ENCODE results near the gene TRIM62. TPM values are rescaled to one million over a fixed set of nuclear protein-coding genes. Genes with fewer than 3 reads are reported as not detected.
A peak's percentile ranks its signal among the peaks of the same experiment; 100 is the strongest.

TRIM62 gene
- 10 to 100 TPM in 1 of 2 donors, 1 to 10 TPM in 1; 8.7 to 15.0 TPM for total RNA-seq

- ATAC-seq (peak; percentile 78 to 83), DNase-seq (ENCODE audit: low spot score) (peak; percentile 83)
- H3K4me1 Mint-ChIP-seq (ENCODE audit: low read depth in 2 of 2): peaks cover 32 to 33% of the 10 kb centered on the region in 2 donors
- no peaks in the 10 kb centered on the region for H3K36me3 Mint-ChIP-seq
- H3K27ac Mint-ChIP-seq: peak within 1 kb of the TSS; percentile 42 to 45
- H3K4me3 Mint-ChIP-seq: peak within 1 kb of the TSS; percentile 87
- H3K9me3 Mint-ChIP-seq: no peaks in the 10 kb centered on the region
- peaks cover 15% of the 10 kb centered on the region in 2 donors for H3K27me3 Mint-ChIP-seq
These were observed at the start of gene TRIM62 for GRCh38 chr1:33181921-33182341. TRIM62 (minus strand) TSS chr1:33182043; CDS start chr1:33181432, 611 bp downstream.

GRCh38 chr1:33231166-33231565, 49.3 kb upstream of the TRIM62 start:
- ATAC-seq: no peak
- Mint-ChIP-seq H3K27ac (no peak overlapping the region), H3K27me3 (peaks cover 16% of the 10 kb centered on the region in 2 donors), H3K9me3 (no peaks in the 10 kb centered on the region), H3K4me3 (no peak overlapping the region), H3K36me3 (no peaks in the 10 kb centered on the region), H3K4me1 (ENCODE audit: low read depth in 2 of 2) (no peaks in the 10 kb centered on the region)
- no peak for DNase-seq (ENCODE audit: low spot score)

- no peak overlapping the region for H3K27ac Mint-ChIP-seq
- no peak for ATAC-seq
- peaks cover 12% of the 10 kb centered on the region for H3K36me3 Mint-ChIP-seq
- H3K27me3 Mint-ChIP-seq: peaks cover 16 to 22% of the 10 kb centered on the region in 2 donors
- DNase-seq (ENCODE audit: low spot score): no peak
- no peaks in the 10 kb centered on the region for H3K9me3 Mint-ChIP-seq
- no peak overlapping the region for H3K4me3 Mint-ChIP-seq
- no peaks in the 10 kb centered on the region for H3K4me1 Mint-ChIP-seq (ENCODE audit: low read depth in 2 of 2)
These were observed 47.2 kb upstream of the TRIM62 start for GRCh38 chr1:33228935-33229487.

- H3K4me3 Mint-ChIP-seq: no peak overlapping the region
- H3K9me3 Mint-ChIP-seq: peaks cover 3% of the 10 kb centered on the region
- H3K4me1 Mint-ChIP-seq (ENCODE audit: low read depth in 2 of 2): no peaks in the 10 kb centered on the region
- peaks cover 21 to 22% of the 10 kb centered on the region in 2 donors for H3K27me3 Mint-ChIP-seq
- no peak overlapping the region for H3K27ac Mint-ChIP-seq
- no peak for DNase-seq (ENCODE audit: low spot score)
- H3K36me3 Mint-ChIP-seq: peaks cover 19% of the 10 kb centered on the region
- no peak for ATAC-seq
These were observed 43.7 kb upstream of the TRIM62 start for GRCh38 chr1:33225586-33225985.

- Mint-ChIP-seq H3K4me1 (ENCODE audit: low read depth in 2 of 2) (no peaks in the 10 kb centered on the region), H3K4me3 (no peak overlapping the region), H3K27me3 (peaks cover 18 to 20% of the 10 kb centered on the region in 2 donors), H3K27ac (no peak overlapping the region), H3K9me3 (peaks cover 3% of the 10 kb centered on the region), H3K36me3 (peaks cover 19% of the 10 kb centered on the region)
- no peak for DNase-seq (ENCODE audit: low spot score)
- ATAC-seq: no peak
These were observed 42.4 kb upstream of the TRIM62 start for GRCh38 chr1:33224166-33224707.

- Mint-ChIP-seq H3K27ac (no peak overlapping the region), H3K9me3 (peaks cover 3% of the 10 kb centered on the region), H3K4me1 (ENCODE audit: low read depth in 2 of 2) (peaks cover 3 to 5% of the 10 kb centered on the region in 2 donors), H3K4me3 (no peak overlapping the region), H3K27me3 (peaks cover 6 to 8% of the 10 kb centered on the region in 2 donors), H3K36me3 (peaks cover 19% of the 10 kb centered on the region)
- DNase-seq (ENCODE audit: low spot score): no peak
- no peak for ATAC-seq
These were observed 40.5 kb upstream of the TRIM62 start for GRCh38 chr1:33222381-33222780.

GRCh38 chr1:33221385-33221758, 39.5 kb upstream of the TRIM62 start:
- peaks cover 6 to 8% of the 10 kb centered on the region in 2 donors for H3K27me3 Mint-ChIP-seq
- DNase-seq (ENCODE audit: low spot score) (no peak), ATAC-seq (no peak)
- H3K9me3 Mint-ChIP-seq: peaks cover 3% of the 10 kb centered on the region
- H3K36me3 Mint-ChIP-seq: peaks cover 19% of the 10 kb centered on the region
- no peak overlapping the region for H3K27ac Mint-ChIP-seq
- peaks cover 3 to 5% of the 10 kb centered on the region in 2 donors for H3K4me1 Mint-ChIP-seq (ENCODE audit: low read depth in 2 of 2)
- no peak overlapping the region for H3K4me3 Mint-ChIP-seq

- H3K27ac Mint-ChIP-seq: no peak overlapping the region
- peaks cover 19% of the 10 kb centered on the region for H3K36me3 Mint-ChIP-seq
- peaks cover 3 to 5% of the 10 kb centered on the region in 2 donors for H3K4me1 Mint-ChIP-seq (ENCODE audit: low read depth in 2 of 2)
- DNase-seq (ENCODE audit: low spot score) (no peak), ATAC-seq (peak in 1 of 2 donors; percentile 17)
- H3K27me3 Mint-ChIP-seq: peaks cover 6 to 8% of the 10 kb centered on the region in 2 donors
- peaks cover 3% of the 10 kb centered on the region for H3K9me3 Mint-ChIP-seq
- no peak overlapping the region for H3K4me3 Mint-ChIP-seq
These were observed 39.0 kb upstream of the TRIM62 start for GRCh38 chr1:33220676-33221384.

GRCh38 chr1:33219886-33220661, 38.2 kb upstream of the TRIM62 start:
- Mint-ChIP-seq H3K27ac (no peak overlapping the region), H3K9me3 (peaks cover 3% of the 10 kb centered on the region), H3K4me1 (ENCODE audit: low read depth in 2 of 2) (peaks cover 3 to 5% of the 10 kb centered on the region in 2 donors), H3K4me3 (no peak overlapping the region), H3K36me3 (peaks cover 18% of the 10 kb centered on the region), H3K27me3 (peaks cover 7 to 9% of the 10 kb centered on the region in 2 donors)
- ATAC-seq (peak in 1 of 2 donors; percentile 31), DNase-seq (ENCODE audit: low spot score) (no peak)

GRCh38 chr1:33211972-33212371, 30.1 kb upstream of the TRIM62 start:
- Mint-ChIP-seq H3K9me3 (no peaks in the 10 kb centered on the region), H3K4me1 (ENCODE audit: low read depth in 2 of 2) (no peaks in the 10 kb centered on the region), H3K27ac (no peak overlapping the region), H3K36me3 (no peaks in the 10 kb centered on the region), H3K27me3 (peaks cover 25 to 44% of the 10 kb centered on the region in 2 donors), H3K4me3 (no peak overlapping the region)
- DNase-seq (ENCODE audit: low spot score) (no peak), ATAC-seq (no peak)

- Mint-ChIP-seq H3K4me3 (no peak overlapping the region), H3K27ac (no peak overlapping the region), H3K36me3 (no peaks in the 10 kb centered on the region), H3K27me3 (peaks cover 31 to 55% of the 10 kb centered on the region in 2 donors), H3K4me1 (ENCODE audit: low read depth in 2 of 2) (no peaks in the 10 kb centered on the region), H3K9me3 (no peaks in the 10 kb centered on the region)
- ATAC-seq (no peak), DNase-seq (ENCODE audit: low spot score) (no peak)
These were observed 24.5 kb upstream of the TRIM62 start for GRCh38 chr1:33206340-33206739.

GRCh38 chr1:33195556-33195955, 13.7 kb upstream of the TRIM62 start:
- Mint-ChIP-seq H3K9me3 (no peaks in the 10 kb centered on the region), H3K36me3 (no peaks in the 10 kb centered on the region), H3K4me3 (no peak overlapping the region), H3K4me1 (ENCODE audit: low read depth in 2 of 2) (peaks cover 7 to 9% of the 10 kb centered on the region in 2 donors), H3K27ac (no peak overlapping the region), H3K27me3 (peaks cover 29 to 55% of the 10 kb centered on the region in 2 donors)
- ATAC-seq (no peak), DNase-seq (ENCODE audit: low spot score) (no peak)

- DNase-seq (ENCODE audit: low spot score): no peak
- Mint-ChIP-seq H3K27ac (no peak overlapping the region), H3K4me3 (no peak overlapping the region), H3K27me3 (peaks cover 18 to 27% of the 10 kb centered on the region in 2 donors), H3K36me3 (no peaks in the 10 kb centered on the region), H3K4me1 (ENCODE audit: low read depth in 2 of 2) (peaks cover 8 to 14% of the 10 kb centered on the region in 2 donors), H3K9me3 (no peaks in the 10 kb centered on the region)
- ATAC-seq: no peak
These were observed 10.0 kb upstream of the TRIM62 start for GRCh38 chr1:33191731-33192275.
